SK-N-SH (cell line): ENCODE results near the gene TSPAN31.

Experiments
- FOXM1 ChIP-seq: IDR thresholded peaks from 2 replicates; pipeline ENCODE4 v1.4.0; 2012; ENCODE audit warnings: low read depth, mild to moderate bottlenecking
- REST ChIP-seq: IDR thresholded peaks from 2 replicates; pipeline ENCODE4 v1.6.1; 2012; ENCODE audit warnings: mild to moderate bottlenecking, low read depth, low read length, moderate library complexity
- TF ChIP-seq, protein P1 (sequence below): fragments of 200-600 bp; sonication (generic); IDR thresholded peaks from 2 replicates; pipeline ENCODE4 v1.6.1; 2017; ENCODE audit warnings: antibody characterized with exemption, mild to moderate bottlenecking, moderate library complexity

- TF ChIP-seq, protein P1, sequence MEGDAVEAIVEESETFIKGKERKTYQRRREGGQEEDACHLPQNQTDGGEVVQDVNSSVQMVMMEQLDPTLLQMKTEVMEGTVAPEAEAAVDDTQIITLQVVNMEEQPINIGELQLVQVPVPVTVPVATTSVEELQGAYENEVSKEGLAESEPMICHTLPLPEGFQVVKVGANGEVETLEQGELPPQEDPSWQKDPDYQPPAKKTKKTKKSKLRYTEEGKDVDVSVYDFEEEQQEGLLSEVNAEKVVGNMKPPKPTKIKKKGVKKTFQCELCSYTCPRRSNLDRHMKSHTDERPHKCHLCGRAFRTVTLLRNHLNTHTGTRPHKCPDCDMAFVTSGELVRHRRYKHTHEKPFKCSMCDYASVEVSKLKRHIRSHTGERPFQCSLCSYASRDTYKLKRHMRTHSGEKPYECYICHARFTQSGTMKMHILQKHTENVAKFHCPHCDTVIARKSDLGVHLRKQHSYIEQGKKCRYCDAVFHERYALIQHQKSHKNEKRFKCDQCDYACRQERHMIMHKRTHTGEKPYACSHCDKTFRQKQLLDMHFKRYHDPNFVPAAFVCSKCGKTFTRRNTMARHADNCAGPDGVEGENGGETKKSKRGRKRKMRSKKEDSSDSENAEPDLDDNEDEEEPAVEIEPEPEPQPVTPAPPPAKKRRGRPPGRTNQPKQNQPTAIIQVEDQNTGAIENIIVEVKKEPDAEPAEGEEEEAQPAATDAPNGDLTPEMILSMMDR: no peak
- TF ChIP-seq FOXM1: no peak
- no peak for TF ChIP-seq REST
Measured at GRCh38 chr12:57700317-57700716, 44.5 kb upstream of the TSPAN31 start.
